Measurements from ENCODE around the gene RTF1.

DNA sequence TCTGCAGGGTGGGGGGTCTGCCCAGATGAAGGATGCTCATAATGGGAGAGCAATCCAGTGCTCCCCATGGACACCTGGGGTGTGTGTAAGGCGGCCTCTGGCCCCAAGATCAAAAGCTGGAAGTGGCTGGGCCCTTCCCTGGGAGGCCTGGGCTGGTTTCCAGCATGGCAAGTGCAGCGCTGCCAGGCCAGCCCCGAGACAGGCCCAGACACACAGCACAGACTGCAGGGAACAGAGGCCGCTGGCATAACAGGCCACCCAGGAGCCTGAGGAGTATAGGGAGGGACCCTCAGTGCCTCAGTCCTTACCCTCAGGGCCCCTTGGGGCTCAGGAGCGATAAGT is 86.7 kb downstream of the RTF1 start:
- TF ChIP-seq EZH2 (IDR thresholded peaks at IDR 0.05): no peak
- TF ChIP-seq, protein P1, sequence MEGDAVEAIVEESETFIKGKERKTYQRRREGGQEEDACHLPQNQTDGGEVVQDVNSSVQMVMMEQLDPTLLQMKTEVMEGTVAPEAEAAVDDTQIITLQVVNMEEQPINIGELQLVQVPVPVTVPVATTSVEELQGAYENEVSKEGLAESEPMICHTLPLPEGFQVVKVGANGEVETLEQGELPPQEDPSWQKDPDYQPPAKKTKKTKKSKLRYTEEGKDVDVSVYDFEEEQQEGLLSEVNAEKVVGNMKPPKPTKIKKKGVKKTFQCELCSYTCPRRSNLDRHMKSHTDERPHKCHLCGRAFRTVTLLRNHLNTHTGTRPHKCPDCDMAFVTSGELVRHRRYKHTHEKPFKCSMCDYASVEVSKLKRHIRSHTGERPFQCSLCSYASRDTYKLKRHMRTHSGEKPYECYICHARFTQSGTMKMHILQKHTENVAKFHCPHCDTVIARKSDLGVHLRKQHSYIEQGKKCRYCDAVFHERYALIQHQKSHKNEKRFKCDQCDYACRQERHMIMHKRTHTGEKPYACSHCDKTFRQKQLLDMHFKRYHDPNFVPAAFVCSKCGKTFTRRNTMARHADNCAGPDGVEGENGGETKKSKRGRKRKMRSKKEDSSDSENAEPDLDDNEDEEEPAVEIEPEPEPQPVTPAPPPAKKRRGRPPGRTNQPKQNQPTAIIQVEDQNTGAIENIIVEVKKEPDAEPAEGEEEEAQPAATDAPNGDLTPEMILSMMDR (IDR thresholded peaks at IDR 0.05): no peak
- no peak for TF ChIP-seq EZH2phosphoT487 (IDR thresholded peaks at IDR 0.05)

Measured in neural progenitor cell (in vitro differentiated cells).